Measurements from ENCODE around the gene AGA. TPM values are rescaled to one million over a fixed set of nuclear protein-coding genes. Genes with fewer than 3 reads are reported as not detected.

AGA gene
- total RNA-seq, 4 donors from 2014 or later, result 5.4 to 32.2 (median 22.1) TPM; not detected in 1

DNA sequence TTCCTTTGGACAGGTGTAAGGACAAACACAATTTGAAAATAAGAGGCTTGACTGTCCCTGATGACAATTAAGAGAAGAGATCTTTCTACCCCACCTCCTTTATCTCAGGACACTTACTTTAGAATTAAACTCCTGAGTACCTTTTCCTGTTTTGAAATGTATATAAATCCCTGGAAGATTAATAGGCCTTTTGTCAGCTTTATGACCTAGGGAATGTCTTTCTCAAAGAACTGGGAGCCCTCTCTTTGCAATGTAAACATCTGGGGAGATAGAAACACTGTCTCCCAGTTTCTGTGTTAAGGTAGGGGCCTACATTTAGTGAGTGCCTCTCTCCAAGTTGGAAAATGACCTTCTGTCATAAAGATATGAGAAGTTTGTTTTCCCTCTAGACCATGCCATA, 31.7 kb downstream of the AGA start:
- DNase-seq, result no peak
- intact Hi-C loops (cut with DNase I; ENCODE audit: low total_unique reads), result no loop called here
- Histone ChIP-seq H3K27ac (no peak overlapping the region), H3K4me1 (no peaks in the 10 kb centered on the region), H3K4me3 (no peak overlapping the region), H3K36me3 (no peaks in the 10 kb centered on the region), H3K9me3 (no peaks in the 10 kb centered on the region), H3K27me3 (no peaks in the 10 kb centered on the region)
- no peak for TF ChIP-seq POLR2AphosphoS5 (IDR thresholded peaks at IDR 0.05)
- TF ChIP-seq, protein P1, sequence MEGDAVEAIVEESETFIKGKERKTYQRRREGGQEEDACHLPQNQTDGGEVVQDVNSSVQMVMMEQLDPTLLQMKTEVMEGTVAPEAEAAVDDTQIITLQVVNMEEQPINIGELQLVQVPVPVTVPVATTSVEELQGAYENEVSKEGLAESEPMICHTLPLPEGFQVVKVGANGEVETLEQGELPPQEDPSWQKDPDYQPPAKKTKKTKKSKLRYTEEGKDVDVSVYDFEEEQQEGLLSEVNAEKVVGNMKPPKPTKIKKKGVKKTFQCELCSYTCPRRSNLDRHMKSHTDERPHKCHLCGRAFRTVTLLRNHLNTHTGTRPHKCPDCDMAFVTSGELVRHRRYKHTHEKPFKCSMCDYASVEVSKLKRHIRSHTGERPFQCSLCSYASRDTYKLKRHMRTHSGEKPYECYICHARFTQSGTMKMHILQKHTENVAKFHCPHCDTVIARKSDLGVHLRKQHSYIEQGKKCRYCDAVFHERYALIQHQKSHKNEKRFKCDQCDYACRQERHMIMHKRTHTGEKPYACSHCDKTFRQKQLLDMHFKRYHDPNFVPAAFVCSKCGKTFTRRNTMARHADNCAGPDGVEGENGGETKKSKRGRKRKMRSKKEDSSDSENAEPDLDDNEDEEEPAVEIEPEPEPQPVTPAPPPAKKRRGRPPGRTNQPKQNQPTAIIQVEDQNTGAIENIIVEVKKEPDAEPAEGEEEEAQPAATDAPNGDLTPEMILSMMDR (IDR thresholded peaks at IDR 0.05), result no peak
- TF ChIP-seq EP300 (IDR thresholded peaks at IDR 0.05; ENCODE audit: low read depth), result no peak
- TF ChIP-seq POLR2A (IDR thresholded peaks at IDR 0.05), result no peak
- in situ Hi-C loops (cut with MboI; ENCODE audit: low pct_ligation_motif_present in 1 of 4, low pct_unique_long_range_greater_than_20kb in 1 of 4, low sequenced_read_pairs in 3 of 4), result no loop called here

DNA sequence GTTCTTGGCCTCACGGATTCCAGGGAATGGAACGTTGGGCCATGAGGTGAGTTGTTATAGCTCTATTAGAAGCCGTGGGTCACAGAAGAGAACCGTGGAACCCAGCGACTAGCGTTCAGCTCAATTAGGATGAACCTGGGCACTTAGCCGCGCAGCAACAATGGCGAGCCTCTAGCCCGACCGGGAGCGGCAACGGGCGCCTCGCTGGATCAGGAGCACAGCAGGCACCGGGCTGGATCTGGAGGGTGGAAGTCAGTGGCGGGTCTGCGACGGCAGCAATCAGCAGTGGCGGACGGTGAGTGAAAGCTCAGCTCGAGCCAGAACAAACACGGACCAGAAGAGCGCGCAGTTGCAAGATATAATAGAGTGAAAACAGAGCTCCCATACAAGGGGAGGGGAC, 34.2 kb downstream of the AGA start:
- intact Hi-C loops (cut with DNase I; ENCODE audit: low total_unique reads) (no loop called here), in situ Hi-C loops (cut with MboI; ENCODE audit: low pct_ligation_motif_present in 1 of 4, low pct_unique_long_range_greater_than_20kb in 1 of 4, low sequenced_read_pairs in 3 of 4) (no loop called here)
- H3K9me3 ChIP-seq, result no peaks in the 10 kb centered on the region
- no peaks in the 10 kb centered on the region for H3K27me3 ChIP-seq
- H3K4me3 ChIP-seq, result no peak overlapping the region
- no peak overlapping the region for H3K27ac ChIP-seq
- TF ChIP-seq, protein P1 (IDR thresholded peaks at IDR 0.05), result no peak
- TF ChIP-seq EP300 (IDR thresholded peaks at IDR 0.05; ENCODE audit: low read depth) (no peak), POLR2AphosphoS5 (IDR thresholded peaks at IDR 0.05) (no peak), POLR2A (IDR thresholded peaks at IDR 0.05) (no peak)
- DNase-seq, result no peak
- WGBS, 2 donors (ENCODE audit: low coverage in 1 of 2), result 96 to 100% methylated on average over 4 to 25 of the region's 25 CpGs
- no peaks in the 10 kb centered on the region for H3K36me3 ChIP-seq
- no peaks in the 10 kb centered on the region for H3K4me1 ChIP-seq

GRCh38 chr4:177405508-177405907, 36.7 kb downstream of the AGA start:
- intact Hi-C loops (cut with DNase I; ENCODE audit: low total_unique reads), result no loop called here
- WGBS, 2 donors (ENCODE audit: low coverage in 1 of 2), result 76% methylated on average over 2 of the region's 2 CpGs
- no peak for DNase-seq
- Histone ChIP-seq H3K9me3 (no peaks in the 10 kb centered on the region), H3K4me3 (no peak overlapping the region), H3K36me3 (no peaks in the 10 kb centered on the region), H3K4me1 (no peaks in the 10 kb centered on the region), H3K27ac (no peak overlapping the region), H3K27me3 (no peaks in the 10 kb centered on the region)
- in situ Hi-C loops (cut with MboI; ENCODE audit: low pct_ligation_motif_present in 1 of 4, low pct_unique_long_range_greater_than_20kb in 1 of 4, low sequenced_read_pairs in 3 of 4), result no loop called here
- no peak for TF ChIP-seq POLR2A (IDR thresholded peaks at IDR 0.05)
- TF ChIP-seq POLR2AphosphoS5 (IDR thresholded peaks at IDR 0.05), result no peak
- TF ChIP-seq, protein P1 (IDR thresholded peaks at IDR 0.05), result no peak
- TF ChIP-seq EP300 (IDR thresholded peaks at IDR 0.05; ENCODE audit: low read depth), result no peak

DNA sequence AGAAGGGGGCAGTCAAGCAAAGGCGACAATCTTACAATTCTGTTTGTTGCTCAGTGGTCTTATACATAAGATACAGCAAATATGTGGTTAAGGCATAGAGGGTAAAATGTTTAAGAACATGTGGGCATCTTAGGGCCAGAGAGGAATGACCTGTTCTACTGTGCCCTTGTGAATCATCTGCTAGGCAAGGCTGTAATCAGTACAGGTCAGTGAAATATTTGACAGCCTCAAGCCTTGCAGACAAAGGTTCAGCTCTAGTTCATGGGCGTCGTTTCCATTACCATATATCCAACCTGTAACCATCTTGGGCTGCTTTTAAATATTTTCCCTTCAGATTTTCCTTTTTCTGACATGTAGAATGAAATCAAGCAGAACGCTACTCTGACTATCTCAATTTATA, 37.3 kb downstream of the AGA start:
- DNase-seq, result no peak
- Histone ChIP-seq H3K27me3 (no peaks in the 10 kb centered on the region), H3K4me1 (no peaks in the 10 kb centered on the region), H3K4me3 (no peak overlapping the region), H3K36me3 (no peaks in the 10 kb centered on the region), H3K27ac (no peak overlapping the region), H3K9me3 (no peaks in the 10 kb centered on the region)
- intact Hi-C loops (cut with DNase I; ENCODE audit: low total_unique reads), result no loop called here
- TF ChIP-seq POLR2A (IDR thresholded peaks at IDR 0.05) (no peak), POLR2AphosphoS5 (IDR thresholded peaks at IDR 0.05) (no peak), EP300 (IDR thresholded peaks at IDR 0.05; ENCODE audit: low read depth) (no peak)
- TF ChIP-seq, protein P1 (IDR thresholded peaks at IDR 0.05), result no peak
- in situ Hi-C loops (cut with MboI; ENCODE audit: low pct_ligation_motif_present in 1 of 4, low pct_unique_long_range_greater_than_20kb in 1 of 4, low sequenced_read_pairs in 3 of 4), result no loop called here
- 81 to 84% methylated on average over 3 to 4 of the region's 4 CpGs for WGBS, 2 donors (ENCODE audit: low coverage in 1 of 2)
